HG03354 (cell line): ENCODE measurements around the gene CYTIP.

Experiments
- ATAC-seq: cut with Tn5 transposase; IDR thresholded peaks from one replicate; pipeline ENCODE4 v1.9.1; 2021; ENCODE audit warnings: mild to moderate bottlenecking; ENCODE audit not compliant: unreplicated experiment, poor library complexity, severe bottlenecking

CYTIP gene

DNA sequence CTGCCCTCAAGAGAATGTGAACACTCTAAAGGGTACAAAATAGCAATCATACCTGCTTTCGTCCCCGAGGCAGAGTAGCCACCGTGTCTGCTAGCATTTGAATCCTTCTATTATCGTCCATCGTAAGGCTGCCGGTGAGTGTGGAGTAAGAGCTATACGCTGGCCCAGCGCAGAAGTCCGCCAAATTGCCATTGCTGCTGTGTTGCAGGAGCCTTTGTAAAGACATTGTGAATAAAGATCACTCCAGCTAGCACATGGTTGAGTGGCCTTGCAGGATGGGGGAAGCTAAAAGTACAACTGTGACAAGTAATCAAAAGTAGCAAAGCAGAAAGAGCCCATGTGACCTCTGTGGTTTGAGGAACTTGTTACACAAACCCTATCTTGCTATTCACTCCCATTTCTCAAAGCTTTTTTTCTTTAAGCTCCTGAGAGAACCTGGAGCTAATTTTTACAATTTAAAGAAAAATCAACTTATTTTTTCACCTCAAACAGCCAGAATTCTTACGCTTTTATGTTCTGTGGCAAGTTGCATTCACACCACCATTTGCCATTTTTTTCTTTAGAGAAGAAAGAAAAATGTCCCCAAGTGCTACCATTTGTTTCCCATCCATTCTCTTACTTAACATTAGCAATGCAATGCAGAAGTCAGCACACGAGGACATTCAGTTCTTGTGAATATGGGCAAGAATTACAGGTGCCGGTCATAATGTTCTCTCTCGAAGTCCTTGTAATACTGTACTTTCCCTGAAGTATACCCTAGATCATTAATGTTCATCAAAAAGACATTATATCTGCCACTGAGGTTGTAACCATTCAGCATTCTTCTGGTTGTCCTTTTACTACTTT is at the start of gene CYTIP:
Gene CYTIP, minus strand, starts transcription at position 295 of the 846 bp plus-strand sequence. Its CDS starts 69 bp downstream, at position 226.
- ATAC-seq: peak; percentile 47

DNA sequence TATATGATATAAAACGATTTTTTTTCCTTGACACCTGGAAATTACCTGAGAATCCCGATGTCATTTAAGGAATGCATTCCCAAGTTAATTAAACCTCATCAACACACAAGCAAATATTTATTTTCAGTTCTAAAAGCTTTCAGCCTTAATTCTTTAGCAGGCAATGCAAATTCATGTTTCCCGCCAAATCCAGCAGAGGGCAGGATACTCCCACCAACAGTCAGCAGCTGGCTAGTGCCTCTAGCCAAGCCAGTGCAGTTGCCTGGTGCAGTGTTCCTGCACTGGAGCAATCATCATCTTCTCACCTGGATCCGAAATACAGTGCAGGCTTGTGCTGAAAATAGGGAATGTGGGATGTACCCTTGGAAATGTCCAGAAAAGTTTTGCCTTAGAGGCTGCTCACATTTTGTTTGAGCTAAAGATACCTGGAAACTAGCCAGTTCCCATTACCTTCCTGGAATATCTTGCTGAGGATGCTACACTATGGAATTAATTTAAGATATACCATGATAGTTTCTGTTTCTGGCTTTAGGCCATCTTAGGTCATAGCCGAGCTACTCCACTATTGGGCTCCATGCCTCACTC is 48.4 kb upstream of the CYTIP start:
- ATAC-seq: peak; percentile 98

- no peak for ATAC-seq
Measured at GRCh38 chr2:157489983-157490382, 46.1 kb upstream of the CYTIP start.

DNA sequence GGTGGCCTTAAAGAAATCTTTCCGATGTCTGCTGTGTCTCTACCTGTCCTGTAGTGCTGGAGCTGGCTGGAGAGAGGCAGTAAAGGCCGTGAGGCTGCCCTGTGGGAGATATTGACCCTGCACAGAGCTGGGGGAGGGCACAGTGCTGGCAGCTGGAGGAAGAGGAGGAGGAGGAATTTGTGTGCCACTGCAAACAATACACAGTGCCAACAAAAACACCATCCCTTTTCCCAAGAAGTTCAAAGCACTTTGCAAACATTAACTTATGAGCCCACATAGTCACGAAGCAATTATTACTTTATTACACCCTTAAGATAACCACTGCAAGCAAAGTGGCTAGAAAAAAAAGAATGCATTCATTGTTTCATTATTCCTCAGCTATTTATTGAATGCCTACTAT is 45.0 kb upstream of the CYTIP start:
- no peak for ATAC-seq

GRCh38 chr2:157487747-157488146 is 43.9 kb upstream of the CYTIP start:
- no peak for ATAC-seq

DNA sequence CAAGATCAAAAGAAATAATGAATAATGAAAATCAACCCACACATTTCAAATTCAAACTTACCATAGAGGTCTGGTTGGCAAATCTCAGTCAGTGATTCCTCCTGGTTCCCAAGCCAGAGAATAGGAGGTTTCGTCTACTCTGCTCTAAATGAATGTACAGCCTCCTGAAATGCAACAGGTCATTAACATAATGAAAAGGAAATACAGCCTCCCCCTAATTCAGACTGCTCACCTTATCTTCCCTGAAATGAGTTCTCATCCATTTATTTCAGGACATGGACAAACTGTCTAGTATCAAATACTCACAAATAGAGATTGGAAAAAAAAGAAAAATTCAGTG is 43.4 kb upstream of the CYTIP start:
- ATAC-seq: no peak

DNA sequence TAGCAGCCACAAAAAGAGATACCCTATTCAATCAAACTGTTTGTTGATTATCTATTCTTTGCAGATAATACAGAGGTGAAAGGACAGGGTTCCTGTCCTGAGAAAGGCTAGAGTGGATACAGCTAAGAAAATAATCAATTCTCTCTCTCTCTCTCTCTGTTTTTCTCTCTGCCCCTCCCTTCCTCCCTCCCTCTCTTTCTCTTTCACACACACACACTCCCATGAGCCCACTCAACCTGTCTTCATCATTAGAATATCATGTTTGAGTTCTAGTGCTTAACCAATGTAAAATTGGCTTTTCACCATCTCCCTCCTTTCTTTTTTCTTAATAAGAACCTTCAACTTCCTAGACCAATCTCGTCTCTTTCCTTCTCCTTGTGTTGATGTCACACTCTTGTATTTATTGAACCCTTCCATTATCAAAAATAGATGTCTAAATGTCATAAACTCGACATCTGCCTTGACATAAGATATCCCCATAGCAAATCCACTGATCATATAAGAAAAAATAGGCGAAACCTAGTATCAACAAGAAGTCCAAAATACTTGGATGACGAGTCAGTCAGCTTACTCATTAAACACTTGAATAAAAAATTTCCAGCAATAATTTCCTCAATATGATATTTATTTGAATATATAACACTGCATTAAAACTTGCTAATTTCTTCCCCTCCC is 42.8 kb upstream of the CYTIP start:
- no peak for ATAC-seq

DNA sequence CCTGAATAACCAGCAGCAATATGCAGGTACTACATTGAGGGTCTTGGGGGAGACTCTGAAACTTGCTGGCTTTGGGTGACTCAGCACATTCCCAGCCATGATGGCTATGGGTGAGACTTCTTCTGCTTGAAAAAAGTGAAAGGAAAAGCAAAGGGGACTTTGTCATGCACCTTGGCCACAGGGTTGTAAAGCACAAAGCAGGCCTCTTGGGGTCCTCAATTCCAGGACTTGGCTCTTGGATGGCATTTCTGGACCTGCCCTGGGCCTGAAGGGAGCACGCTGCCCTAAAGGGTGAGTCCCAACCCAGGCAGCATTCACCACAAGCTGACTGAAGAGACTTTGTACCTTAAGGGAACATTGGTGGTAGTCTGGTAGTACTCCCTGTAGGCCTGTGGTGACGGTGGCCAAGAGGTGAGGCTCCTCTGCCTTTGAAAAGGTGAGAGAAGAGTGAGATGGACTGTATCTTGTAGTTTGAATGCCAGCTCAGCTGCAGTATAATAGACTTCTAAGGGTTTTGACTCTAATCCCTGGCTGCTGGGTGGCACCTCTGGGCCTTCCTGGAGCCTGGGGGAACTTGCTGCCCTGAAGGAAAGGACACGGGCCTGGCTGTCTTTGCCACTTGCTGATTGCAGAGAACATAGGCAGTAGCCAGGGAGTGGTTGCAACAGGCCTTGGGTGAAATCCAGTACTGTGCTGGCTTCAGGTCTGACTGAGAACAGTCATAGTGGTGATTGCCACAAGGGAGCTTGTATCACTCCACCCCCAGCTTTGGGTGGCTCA is 36.5 kb upstream of the CYTIP start:
- ATAC-seq: peak; percentile 76

- peak; percentile 35 for ATAC-seq
Measured at GRCh38 chr2:157479081-157480027, 35.5 kb upstream of the CYTIP start.

- no peak for ATAC-seq
Measured at GRCh38 chr2:157477919-157478318, 34.0 kb upstream of the CYTIP start.

DNA sequence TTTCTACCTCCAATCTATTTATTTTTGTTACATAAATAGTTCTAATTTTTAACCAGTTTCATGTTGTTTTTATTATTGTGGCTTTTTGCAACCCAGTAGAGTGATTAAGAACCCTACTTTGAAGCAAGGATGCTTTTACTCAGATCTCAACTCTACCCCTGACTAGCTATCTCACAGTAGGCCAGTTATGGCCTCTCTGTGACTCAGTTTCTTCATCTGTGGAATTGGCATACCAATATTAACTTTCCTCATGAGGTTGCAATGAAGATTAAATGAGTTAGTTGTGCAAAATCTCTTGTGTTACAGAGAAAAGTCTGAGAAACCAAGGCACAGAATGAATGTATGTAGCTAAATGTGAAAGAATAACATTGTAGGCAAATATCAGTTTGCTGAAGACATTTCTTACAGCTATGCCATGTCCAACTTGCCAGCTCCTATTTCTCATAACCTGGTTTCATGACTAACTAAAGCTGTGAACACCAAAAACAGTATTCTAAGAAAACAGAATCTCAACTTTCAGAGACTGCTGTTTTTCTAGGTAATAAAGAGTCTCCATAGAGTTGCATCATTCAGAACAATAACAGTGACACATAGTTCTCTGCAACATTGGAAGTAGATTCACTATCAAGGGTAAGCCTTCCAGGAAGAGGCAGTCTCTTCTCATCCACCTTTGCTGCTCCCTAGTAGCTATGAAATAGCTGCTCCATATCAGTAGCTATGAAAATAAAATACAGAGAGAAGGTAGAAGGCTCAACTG is 33.2 kb upstream of the CYTIP start:
- ATAC-seq: no peak

GRCh38 chr2:157475722-157476390 is 32.0 kb upstream of the CYTIP start:
- no peak for ATAC-seq

DNA sequence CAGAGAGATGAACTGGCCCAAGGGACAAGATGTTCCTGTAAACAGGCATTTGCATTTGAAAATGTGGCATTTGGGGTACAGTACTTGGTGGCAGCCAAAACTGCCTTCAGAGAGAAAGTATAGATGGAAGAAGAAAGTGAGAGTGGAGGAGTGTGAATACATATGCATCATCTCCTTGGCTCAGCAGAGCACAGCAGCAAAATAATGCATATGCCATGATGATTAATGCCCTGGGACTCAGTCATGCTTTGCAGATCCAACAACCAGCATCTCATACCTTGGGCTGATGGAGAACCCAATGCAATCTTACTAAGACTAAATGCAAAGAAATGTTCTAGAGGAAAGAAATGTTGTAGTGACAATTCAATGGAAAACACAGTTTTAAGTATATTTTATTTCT is 29.7 kb upstream of the CYTIP start:
- ATAC-seq: no peak

GRCh38 chr2:157471078-157471477 is 27.2 kb upstream of the CYTIP start:
- peak; percentile 32 for ATAC-seq

DNA sequence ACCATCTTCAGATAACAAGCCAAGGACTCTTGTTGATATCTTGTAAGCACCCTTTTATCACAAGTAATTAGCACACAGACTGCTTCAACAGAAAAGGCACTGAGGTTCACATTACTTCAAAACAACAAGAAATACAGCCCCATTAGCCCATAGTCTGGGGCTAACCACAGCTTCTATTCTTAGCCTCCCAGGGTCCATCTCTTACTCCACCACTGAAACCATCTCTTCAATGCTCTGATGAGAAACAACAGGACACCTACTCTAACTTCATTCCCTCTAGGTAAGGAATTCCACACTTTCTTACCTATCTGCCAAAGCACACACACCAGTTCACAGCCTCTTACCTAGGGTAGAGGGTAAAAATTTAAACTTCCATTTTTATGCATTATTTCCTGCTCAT is 26.4 kb upstream of the CYTIP start:
- peak; percentile 58 for ATAC-seq

DNA sequence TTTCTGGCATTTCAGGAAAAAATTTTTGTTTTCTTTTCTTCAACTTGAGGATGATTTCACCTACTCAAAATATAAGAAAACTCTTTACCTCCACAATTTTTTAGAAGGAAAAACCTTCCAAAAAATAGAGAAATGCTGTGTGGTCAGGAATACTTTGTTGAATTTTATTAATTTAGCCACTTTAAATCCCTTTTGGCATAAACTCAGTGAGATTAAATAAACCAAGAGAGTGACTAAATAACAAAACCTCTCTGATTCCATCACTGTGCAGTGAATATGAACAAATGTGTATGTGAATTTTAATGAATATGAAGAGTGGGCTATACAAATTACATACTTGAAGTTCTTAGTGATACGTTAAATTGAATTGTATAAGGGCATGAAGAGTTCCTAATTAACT is 25.8 kb upstream of the CYTIP start:
- ATAC-seq: no peak

- peak; percentile 81 for ATAC-seq
Measured at GRCh38 chr2:157468931-157469708, 25.2 kb upstream of the CYTIP start.
